AG08396 (cell line): ENCODE results near the gene FNDC1.
A peak's percentile ranks its signal among the peaks of the same experiment; 100 is the strongest.
"Not testable (repeated sequence)": the region's sequence is repeated elsewhere in the genome, so short reads cannot be mapped to it uniquely, and the experiment has no call there.

Experiments used
- DNase-seq: peaks from one replicate; pipeline ENCODE4 v3.0.0; 2012; ENCODE audit warnings: low spot score, mixed read lengths

Gene FNDC1

GRCh38 chr6:159169193-159169555 lies at the start of gene FNDC1:
Gene FNDC1, plus strand, starts transcription at chr6:159169400. Its CDS starts 197 bp downstream, at chr6:159169597.
- DNase-seq = peak; percentile 78

- DNase-seq = no peak
These were observed 49.4 kb upstream of the FNDC1 start for GRCh38 chr6:159119791-159120190.

DNA sequence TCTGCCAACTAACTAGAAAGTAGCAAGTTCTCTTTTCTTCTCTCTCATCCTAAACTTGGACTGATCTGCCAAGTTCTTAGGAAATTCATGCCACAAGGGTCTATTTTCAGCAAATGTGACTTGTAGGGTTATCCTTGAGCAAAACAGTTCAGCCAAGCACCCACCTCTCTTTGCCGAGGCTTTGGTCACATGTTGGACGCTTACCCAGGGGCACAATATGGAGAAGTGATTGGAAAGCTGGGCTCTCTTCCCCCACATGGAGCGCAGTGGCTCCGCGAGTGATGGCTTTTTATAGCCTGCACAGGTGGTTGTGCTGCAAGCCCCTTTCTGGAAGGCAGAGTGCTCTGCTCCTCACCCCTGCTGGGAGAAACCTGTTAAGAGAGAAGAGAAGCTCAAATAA lies 47.7 kb upstream of the FNDC1 start:
- DNase-seq = no peak

GRCh38 chr6:159122453-159122852 lies 46.7 kb upstream of the FNDC1 start:
- no peak for DNase-seq

GRCh38 chr6:159123831-159124230 lies 45.4 kb upstream of the FNDC1 start:
- DNase-seq = not testable (repeated sequence)

DNA sequence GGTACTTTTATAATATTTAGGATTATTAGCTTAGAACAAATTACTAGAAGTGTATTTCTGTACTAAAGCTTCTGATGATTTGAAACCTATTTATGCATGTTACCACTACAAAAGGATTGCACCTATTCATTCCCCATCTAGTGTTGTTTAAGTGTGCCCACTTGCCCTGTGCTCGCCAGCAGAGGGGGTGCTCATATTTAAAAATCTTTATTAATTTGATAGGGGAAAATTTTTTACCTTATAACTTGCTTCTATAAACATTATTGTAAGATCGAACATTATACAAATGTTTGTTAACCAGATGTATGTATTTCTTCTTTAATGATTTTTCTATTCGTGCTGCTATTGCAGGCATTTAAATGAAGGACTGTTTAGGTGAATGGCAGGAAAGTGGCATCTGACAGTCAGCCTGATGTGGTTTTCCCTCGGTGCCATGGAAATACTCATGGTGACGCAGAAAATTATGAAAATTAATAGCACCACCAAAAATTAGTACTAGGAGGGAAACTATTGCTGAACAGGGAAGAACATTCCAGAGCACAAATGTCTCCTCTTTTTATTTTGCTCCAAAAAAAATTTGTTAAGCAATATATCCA lies 44.1 kb upstream of the FNDC1 start:
- DNase-seq = no peak

DNA sequence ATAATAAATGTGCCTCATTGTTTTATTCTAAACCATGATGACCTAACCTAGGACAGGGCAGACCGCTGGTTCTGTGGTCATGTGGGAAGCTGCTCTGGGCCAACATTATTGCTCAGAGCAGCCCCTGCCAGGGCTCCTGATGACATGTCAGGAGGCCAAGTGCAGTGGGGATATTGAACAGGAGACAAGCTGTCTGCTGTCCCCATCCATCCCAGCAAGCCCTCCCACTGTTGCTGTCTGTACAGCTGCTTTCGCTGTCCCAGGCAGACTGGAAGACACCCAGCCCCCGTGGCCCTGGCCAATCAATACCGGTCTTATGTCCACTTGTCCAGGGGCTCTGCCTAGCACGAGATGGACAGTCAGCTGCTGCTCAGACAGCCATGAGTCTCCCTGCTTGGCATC lies 43.2 kb upstream of the FNDC1 start:
- no peak for DNase-seq

GRCh38 chr6:159126590-159126989 lies 42.6 kb upstream of the FNDC1 start:
- DNase-seq = no peak

GRCh38 chr6:159127701-159128100 lies 41.5 kb upstream of the FNDC1 start:
- no peak for DNase-seq

DNA sequence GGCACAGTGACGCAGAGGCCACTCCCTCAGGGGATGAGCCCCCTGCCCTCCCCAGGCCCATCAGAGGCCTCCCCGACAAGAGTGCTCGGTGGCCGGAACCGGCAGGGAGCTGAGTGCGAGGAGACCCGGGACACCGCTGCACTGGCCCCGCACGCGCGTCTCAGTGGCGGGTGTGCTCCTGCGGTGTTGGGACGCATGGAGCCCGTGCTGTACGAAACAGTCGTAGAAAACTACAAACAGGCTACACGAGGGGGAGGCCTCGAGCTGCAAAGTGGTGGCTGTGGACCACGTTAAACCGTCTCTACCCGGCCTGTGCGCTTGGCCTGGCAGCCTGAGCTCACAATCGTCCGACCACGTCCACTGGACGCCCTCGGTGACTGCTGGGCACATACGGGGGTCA lies 40.2 kb upstream of the FNDC1 start:
- no peak for DNase-seq

DNA sequence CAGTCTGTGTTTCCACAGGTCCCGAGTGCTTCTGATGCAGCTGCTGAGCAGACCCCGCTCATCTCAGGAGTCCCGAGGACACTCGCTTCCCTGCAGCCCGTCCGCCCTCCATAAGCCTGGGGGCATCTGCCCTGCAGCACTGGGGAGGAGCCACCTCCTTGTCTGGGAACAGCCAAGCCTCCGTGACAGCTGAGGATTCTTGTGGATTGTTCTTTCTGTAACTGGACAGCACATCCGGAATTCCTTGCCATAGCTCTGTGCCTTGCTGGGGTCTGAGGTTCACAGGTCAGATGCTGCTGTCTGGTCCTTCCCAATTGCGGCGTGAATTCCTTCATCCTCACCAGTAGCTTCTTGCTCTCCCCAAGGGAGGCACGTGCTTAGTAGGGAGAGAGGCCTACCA lies 38.4 kb upstream of the FNDC1 start:
- DNase-seq = no peak

GRCh38 chr6:159131709-159132108 lies 37.5 kb upstream of the FNDC1 start:
- no peak for DNase-seq

DNA sequence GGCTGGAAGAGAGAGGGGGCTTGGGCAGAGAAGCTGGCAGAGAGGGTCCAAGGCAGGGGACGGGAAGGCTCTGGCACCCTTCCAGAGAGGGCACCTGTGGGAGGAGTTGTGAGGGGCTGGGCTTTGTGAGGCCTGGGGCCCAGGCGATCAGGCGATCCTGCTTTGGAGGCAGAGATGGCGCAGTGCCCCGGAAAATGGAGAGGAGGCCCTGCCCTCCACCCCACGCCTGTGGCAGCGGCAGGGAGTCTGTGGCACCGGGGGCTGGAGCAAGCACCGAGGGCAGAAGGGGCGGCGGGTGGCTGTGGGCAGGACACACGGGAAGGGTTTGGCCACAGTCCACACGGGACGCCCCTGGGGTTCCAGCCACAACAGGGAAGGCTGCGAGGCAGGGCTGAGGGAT lies 36.5 kb upstream of the FNDC1 start:
- DNase-seq = no peak

GRCh38 chr6:159134701-159135364 lies 34.4 kb upstream of the FNDC1 start:
- peak; percentile 73 for DNase-seq

DNA sequence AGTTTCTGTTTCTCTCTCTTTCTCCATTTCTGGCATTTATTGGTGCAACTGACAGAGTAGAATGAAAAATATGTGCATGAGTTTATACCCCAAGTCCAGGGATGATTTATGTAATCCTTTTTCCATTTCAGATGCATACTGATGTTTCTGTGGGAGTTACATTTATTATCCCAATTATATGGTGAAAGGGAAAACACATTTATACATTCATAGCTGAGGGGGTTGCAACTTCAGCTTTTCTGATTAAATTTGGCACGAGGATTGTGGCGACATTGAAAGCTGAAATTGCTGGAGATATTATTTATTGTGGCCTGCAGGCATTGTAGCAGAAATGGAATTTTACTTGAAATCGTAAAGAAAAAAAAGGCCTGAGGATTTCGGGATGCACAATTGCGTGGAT lies 31.5 kb upstream of the FNDC1 start:
- no peak for DNase-seq

DNA sequence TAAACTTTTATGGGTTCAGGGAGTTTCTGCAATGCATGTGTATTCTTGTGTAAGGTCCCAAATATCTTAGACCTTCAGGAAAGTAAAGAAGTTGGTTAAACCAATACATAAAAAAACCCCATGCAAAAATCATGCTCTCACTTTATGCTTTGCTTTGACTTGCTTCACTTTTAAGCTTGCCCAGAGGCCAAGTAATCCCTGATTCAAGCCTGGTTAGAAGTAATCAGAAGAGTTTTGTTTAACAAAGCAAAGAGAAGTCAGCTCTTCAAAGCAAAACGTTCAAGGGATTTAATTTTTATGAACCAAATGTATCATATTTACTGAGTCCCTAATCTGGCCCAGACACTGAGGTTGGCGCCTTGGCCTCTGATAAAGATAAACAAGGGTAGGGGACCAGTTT lies 26.7 kb upstream of the FNDC1 start:
- no peak for DNase-seq

DNA sequence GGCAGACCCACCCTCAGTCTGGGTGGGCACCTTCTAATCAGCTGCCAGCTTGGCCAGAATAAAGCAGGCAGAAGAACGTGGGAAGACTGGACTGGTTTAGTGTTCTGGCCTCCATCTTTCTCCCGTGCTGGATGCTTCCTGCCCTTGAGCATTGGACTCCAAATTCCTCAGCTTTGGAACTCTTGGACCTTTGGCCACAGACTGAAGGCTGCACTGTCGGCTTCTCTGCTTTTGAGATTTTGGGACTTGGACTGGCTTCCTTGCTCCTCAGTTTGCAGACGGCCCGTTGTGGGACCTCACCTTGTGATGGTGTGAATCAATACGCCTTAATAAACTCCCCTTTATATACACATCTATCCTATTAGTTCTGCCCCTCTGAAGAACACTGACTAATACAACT lies 20.6 kb upstream of the FNDC1 start:
- DNase-seq = no peak

- DNase-seq = no peak
These were observed 19.6 kb upstream of the FNDC1 start for GRCh38 chr6:159149641-159150040.

- peak; percentile 69 for DNase-seq
These were observed 17.8 kb upstream of the FNDC1 start for GRCh38 chr6:159151266-159151855.

DNA sequence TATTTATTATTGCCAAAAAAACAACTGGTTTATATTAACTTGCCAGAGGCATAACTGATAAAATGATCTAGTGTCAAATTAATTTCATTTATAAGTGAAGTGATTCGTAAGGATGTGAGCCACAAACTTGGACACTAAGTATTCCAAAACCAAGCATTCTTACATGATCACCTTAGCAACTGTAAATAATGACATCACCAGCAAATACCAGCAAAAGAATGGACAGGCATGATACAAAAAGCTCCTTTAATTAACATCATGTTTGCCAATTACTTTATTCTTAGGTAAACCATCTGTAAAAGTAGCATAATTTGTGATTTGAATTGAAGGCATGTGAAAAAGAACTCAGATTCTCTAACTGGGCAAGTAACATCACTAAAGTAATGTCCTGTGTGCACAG lies 17.2 kb upstream of the FNDC1 start:
- DNase-seq = no peak

DNA sequence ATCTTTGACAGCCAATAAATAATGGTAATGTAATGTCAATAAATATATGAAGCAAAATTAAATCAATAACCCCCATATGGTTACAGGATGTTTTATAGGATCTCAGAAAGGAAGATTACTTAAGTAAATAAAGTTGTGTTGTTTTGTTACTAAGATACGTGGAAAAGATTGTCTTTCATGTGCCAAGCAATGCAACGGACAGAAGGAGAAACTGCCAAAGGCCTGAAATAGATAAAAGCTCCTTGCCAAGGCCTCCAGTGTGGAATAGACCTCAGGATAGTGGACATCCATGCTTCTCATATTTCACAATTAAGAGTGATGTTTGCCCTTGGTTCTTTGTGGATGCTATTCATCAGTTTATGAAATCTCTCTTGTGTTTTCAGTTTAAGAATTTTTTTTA lies 16.4 kb upstream of the FNDC1 start:
- no peak for DNase-seq

DNA sequence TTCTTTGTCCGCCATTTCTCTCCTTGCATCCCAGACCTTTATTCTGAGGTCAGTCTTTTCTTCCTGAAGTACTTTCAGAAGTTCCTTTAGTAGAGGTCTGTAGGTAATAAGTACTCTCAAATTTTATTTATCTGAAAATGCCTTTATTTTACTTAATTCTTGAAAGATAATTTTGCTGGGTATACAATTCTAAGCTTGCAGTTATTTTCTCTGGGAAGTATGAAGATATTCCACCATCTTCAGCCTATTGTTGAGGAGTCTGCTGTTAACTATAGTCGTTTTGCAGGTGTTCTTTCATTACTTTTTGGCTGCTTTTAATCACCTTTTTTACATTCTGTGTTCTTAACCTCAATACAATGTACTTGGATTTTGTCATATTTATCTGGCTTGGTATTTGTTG lies 13.5 kb upstream of the FNDC1 start:
- no peak for DNase-seq

DNA sequence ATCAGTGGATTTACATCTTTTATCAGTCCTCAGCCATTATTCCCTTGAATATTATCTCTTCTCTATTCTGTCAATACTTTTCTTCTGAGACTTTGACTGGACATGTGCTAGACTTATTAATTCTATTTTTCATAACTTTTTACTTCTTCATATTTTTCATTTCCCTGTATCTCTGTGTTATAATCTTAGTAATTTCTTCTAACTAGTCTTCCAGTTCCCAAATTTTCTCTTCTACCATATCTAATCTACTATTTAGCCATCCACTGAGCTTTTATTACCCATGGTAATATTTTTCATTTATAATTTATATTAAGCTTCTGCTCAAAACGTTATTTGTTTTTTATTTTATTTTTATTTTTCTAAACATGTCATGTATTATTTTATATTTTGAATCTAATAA lies 13.1 kb upstream of the FNDC1 start:
- DNase-seq = no peak

DNA sequence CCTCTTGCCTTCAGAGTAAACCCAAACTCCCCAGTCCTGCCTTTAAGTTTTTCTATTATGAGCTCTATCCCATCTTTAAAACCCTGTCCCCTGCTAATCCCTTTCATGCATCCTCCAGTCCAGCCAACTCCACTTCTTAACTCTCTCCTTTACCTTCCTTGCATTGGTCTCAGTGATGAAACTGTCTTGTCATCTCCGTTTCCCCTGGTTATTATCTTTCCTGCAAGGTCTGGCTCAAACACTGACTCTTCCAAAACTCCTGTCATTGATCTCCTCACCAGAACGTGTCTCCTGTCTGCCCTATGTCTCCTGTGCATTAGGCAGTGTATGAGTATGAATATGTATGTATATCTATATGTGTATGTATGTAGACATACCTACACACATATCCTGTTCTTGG lies 11.8 kb upstream of the FNDC1 start:
- no peak for DNase-seq
